Heart left ventricle (tissue), 13 donors: ENCODE data around the gene RIC8A.

Experiments
- CTCF ChIP-seq, 12 donors: fragments of 200-600 bp; sonication (generic) in 4 of 12; IDR thresholded peaks; one replicate each; pipeline versions ENCODE4 v1.5.0 to v1.8.0; 2018 to 2022; ENCODE audit warnings: antibody characterized with exemption in 12 of 12, mild to moderate bottlenecking in 5 of 12
- POLR2A ChIP-seq, 2 donors: fragments of 450-650 bp; IDR thresholded peaks; one replicate each; pipeline ENCODE4 v1.6.1; 2017; ENCODE audit warnings: antibody characterized with exemption in 2 of 2, mild to moderate bottlenecking in 2 of 2, moderate library complexity in 2 of 2
- donor health status: ischemic (EF 13 %, LVEDD 7.1; RV severe dilation, severe dysfunction).
- donor health status: DM: no; HTN: yes; CAD: no.
- donor health status: DM: no; HTN: no; CAD: no.
- donor health status: ischemic (EF 25% LVEDD 6.9; RV normal size, moderate dysfunction).
- donor health status: ischemic (EF 25% LVEDD 5.7; RV mildly dilated, moderate dysfunction).
- donor health status: ischemic (EF 35%, LVEDD 5.7; RV mildly dilated, moderate dysfunction).
- donor health status: nonischemic (EF 11% LVEDD 7.7; RV severe dilation, severe dysfunction).
- donor health status: DM: yes; HTN: yes; CAD: no.
- donor health status: PGD.
- donor health status: ischemic (EF 29% LVEDD 5.4; RV normal size, mild dysfunction).
- donor health status: nonischemic (EF 23%, LVEDD 6.1; RV moderate dilation, normal function).

- TF ChIP-seq CTCF (IDR thresholded peaks at IDR 0.05) = no peak
- TF ChIP-seq POLR2A (IDR thresholded peaks at IDR 0.05) = no peak
These were observed 27.7 kb downstream of the RIC8A start for GRCh38 chr11:235180-235579.
